ENCODE results near the gene DHTKD1. TPM values are rescaled to one million over a fixed set of nuclear protein-coding genes. Genes with fewer than 3 reads are reported as not detected.
"Not testable (repeated sequence)": the region's sequence is repeated elsewhere in the genome, so short reads cannot be mapped to it uniquely, and the experiment has no call there.

DHTKD1 gene
- total RNA-seq, 1 donor: 29.3 TPM

GRCh38 chr10:12088919-12089318 is 20.2 kb downstream of the DHTKD1 start:
- H3K4me2 ChIP-seq (ENCODE audit: insufficient read depth, low read length): no peak overlapping the region
- no peak overlapping the region for H3K27ac ChIP-seq (ENCODE audit: low read depth, low read length)
- no peak for TF ChIP-seq CTCF (IDR thresholded peaks at IDR 0.05; ENCODE audit: extremely low read depth, low read depth, low read length)
- H3K79me2 ChIP-seq (ENCODE audit: insufficient read depth, low read length): no peaks in the 10 kb centered on the region
- no peaks in the 10 kb centered on the region for H3K9me3 ChIP-seq (ENCODE audit: low read depth, low read length)
- no peaks in the 10 kb centered on the region for H4K20me1 ChIP-seq (ENCODE audit: insufficient read depth, low read length)
- DNase-seq (ENCODE audit: insufficient read length, low spot score, missing footprints): no peak
- H3K36me3 ChIP-seq (ENCODE audit: insufficient read depth, low read length): peaks cover 21% of the 10 kb centered on the region
- H3K27me3 ChIP-seq (ENCODE audit: insufficient read depth, low read length): no peaks in the 10 kb centered on the region
- no peaks in the 10 kb centered on the region for H3K4me1 ChIP-seq (ENCODE audit: insufficient read depth, low read length)
- no peak overlapping the region for H3K4me3 ChIP-seq (ENCODE audit: insufficient read depth, low read length)
- H2AFZ ChIP-seq (ENCODE audit: low read length): no peak overlapping the region

DNA sequence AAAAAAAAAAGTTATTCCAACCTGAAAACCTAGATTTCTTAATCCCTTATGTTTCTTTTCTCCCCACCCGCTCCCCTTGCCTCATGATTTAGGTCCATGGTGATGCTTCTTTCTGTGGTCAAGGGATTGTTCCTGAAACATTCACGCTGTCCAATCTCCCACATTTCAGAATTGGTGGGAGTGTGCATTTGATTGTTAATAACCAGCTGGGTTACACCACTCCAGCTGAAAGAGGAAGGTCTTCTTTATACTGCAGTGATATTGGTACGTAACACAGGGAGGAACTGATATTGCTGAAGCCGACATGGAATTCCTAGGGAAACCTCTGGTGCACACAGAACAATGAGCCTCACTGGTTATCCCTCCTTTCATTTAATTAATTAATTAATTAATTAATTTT is 22.7 kb downstream of the DHTKD1 start:
- DNase-seq (ENCODE audit: insufficient read length, low spot score, missing footprints): no peak
- no peaks in the 10 kb centered on the region for H4K20me1 ChIP-seq (ENCODE audit: insufficient read depth, low read length)

DNA sequence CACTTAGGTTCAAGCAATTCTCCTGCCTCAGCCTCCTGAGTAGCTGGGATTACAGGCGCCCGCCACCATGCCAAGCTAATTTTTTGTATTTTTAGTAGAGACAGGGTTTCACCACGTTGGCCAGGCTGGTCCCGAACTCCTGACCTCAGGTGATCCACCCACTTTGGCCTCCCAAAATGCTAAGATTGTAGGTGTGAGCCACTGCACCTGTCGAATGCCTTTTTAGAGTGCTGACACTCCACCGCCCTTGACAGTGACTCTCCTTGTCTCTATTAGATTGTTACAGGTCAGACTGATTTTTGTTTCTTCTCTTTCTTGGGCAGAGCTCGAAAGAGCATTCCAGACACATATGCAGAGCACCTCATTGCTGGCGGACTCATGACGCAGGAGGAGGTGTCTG is 28.6 kb downstream of the DHTKD1 start:
- not testable (repeated sequence) for H3K4me1 ChIP-seq (ENCODE audit: insufficient read depth, low read length); H2AFZ ChIP-seq (ENCODE audit: low read length); H3K27ac ChIP-seq (ENCODE audit: low read depth, low read length); H3K4me3 ChIP-seq (ENCODE audit: insufficient read depth, low read length); DNase-seq (ENCODE audit: insufficient read length, low spot score, missing footprints); H3K27me3 ChIP-seq (ENCODE audit: insufficient read depth, low read length); H3K79me2 ChIP-seq (ENCODE audit: insufficient read depth, low read length); H4K20me1 ChIP-seq (ENCODE audit: insufficient read depth, low read length); H3K9me3 ChIP-seq (ENCODE audit: low read depth, low read length); H3K4me2 ChIP-seq (ENCODE audit: insufficient read depth, low read length)
- H3K36me3 ChIP-seq (ENCODE audit: insufficient read depth, low read length): peaks cover 25% of the 10 kb centered on the region

More for the DNA sequence above, 22.7 kb downstream of the DHTKD1 start:
- H3K4me3 ChIP-seq (ENCODE audit: insufficient read depth, low read length): no peak overlapping the region
- no peak overlapping the region for H2AFZ ChIP-seq (ENCODE audit: low read length)
- no peak for TF ChIP-seq CTCF (IDR thresholded peaks at IDR 0.05; ENCODE audit: extremely low read depth, low read depth, low read length)
- H3K9me3 ChIP-seq (ENCODE audit: low read depth, low read length): no peaks in the 10 kb centered on the region
- H3K36me3 ChIP-seq (ENCODE audit: insufficient read depth, low read length): peaks cover 24% of the 10 kb centered on the region
- H3K79me2 ChIP-seq (ENCODE audit: insufficient read depth, low read length): no peaks in the 10 kb centered on the region
- no peaks in the 10 kb centered on the region for H3K4me1 ChIP-seq (ENCODE audit: insufficient read depth, low read length)
- H3K4me2 ChIP-seq (ENCODE audit: insufficient read depth, low read length): no peak overlapping the region
- H3K27ac ChIP-seq (ENCODE audit: low read depth, low read length): no peak overlapping the region
- no peaks in the 10 kb centered on the region for H3K27me3 ChIP-seq (ENCODE audit: insufficient read depth, low read length)

GRCh38 chr10:12097791-12098190 is 29.0 kb downstream of the DHTKD1 start:
- no peak for DNase-seq (ENCODE audit: insufficient read length, low spot score, missing footprints)
- Histone ChIP-seq H3K4me3 (ENCODE audit: insufficient read depth, low read length) (no peak overlapping the region), H3K4me1 (ENCODE audit: insufficient read depth, low read length) (no peaks in the 10 kb centered on the region), H4K20me1 (ENCODE audit: insufficient read depth, low read length) (no peaks in the 10 kb centered on the region), H3K9me3 (ENCODE audit: low read depth, low read length) (no peaks in the 10 kb centered on the region), H3K27ac (ENCODE audit: low read depth, low read length) (no peak overlapping the region), H3K4me2 (ENCODE audit: insufficient read depth, low read length) (no peak overlapping the region), H2AFZ (ENCODE audit: low read length) (no peak overlapping the region), H3K79me2 (ENCODE audit: insufficient read depth, low read length) (no peaks in the 10 kb centered on the region), H3K36me3 (ENCODE audit: insufficient read depth, low read length) (peaks cover 25% of the 10 kb centered on the region), H3K27me3 (ENCODE audit: insufficient read depth, low read length) (no peaks in the 10 kb centered on the region)
- no peak for TF ChIP-seq CTCF (IDR thresholded peaks at IDR 0.05; ENCODE audit: extremely low read depth, low read depth, low read length)

All from osteoblast (primary cell).